ENCODE measurements around the gene CRADD.

CRADD gene

DNA sequence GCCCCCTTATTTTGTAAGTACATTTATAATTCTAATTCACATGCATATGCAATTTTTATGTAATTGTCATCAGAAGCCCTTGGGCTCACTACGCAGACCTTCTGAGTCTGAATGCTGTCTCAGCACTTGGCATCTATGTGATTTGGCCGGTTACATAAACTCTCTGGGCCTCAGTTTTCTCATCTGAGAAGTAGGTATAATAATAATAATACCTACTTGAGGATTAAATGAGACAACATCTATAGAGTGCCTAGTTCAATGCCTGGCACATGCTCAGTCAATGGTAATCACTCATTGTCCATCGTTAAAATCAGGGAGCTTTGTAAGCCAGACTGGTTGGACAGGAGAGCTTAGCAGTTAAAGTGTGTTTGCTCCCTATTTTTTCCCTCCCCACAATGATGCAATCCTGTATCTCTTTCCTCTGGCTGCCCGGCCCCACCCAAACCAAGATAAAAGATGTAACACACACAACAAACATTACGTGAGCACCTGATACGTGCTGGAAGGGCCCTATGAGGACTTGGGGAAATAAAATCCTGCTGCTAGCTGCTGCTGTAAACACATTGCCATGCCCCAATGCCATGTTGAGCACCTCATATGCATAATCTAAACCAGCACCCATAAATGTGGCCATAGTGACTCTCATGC, 235.0 kb downstream of the CRADD start:
- no peaks in the 10 kb centered on the region for H3K9me3 ChIP-seq (ENCODE audit: control insufficient read depth, insufficient read depth, low read depth, low read length)
- no peaks in the 10 kb centered on the region for H3K27me3 ChIP-seq (ENCODE audit: control insufficient read depth, insufficient read depth, low read length)
- H3K4me3 ChIP-seq (ENCODE audit: low read depth, low read length): no peak overlapping the region
- no peak overlapping the region for H3K9ac ChIP-seq (ENCODE audit: low read length)
- H3K4me1 ChIP-seq (ENCODE audit: control insufficient read depth, insufficient read depth, low read length): no peaks in the 10 kb centered on the region
- H3K36me3 ChIP-seq (ENCODE audit: control insufficient read depth, insufficient read depth, low read length): no peaks in the 10 kb centered on the region
- H3K27ac ChIP-seq (ENCODE audit: low read depth, low read length): no peak overlapping the region

DNA sequence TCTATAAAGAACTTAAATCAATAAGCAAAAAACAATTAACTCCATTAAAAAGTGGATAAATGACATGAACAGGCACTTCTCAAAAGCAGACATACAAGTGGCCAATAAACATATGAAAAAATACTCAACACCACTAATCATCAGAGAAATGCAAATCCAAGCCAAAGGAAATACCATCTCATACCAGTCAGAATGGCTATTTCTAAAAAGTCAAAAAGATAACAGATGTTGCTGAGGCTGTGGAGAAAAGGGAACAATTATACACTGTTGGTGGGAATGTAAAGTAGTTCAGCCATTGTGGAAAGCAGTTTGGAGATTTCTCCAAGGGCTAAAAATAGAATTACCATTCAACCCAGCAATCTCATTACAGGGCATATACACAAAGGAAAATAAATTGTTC, 236.7 kb downstream of the CRADD start:
- H3K36me3 ChIP-seq (ENCODE audit: control insufficient read depth, insufficient read depth, low read length): no peaks in the 10 kb centered on the region
- no peak overlapping the region for H3K27ac ChIP-seq (ENCODE audit: low read depth, low read length)

DNA sequence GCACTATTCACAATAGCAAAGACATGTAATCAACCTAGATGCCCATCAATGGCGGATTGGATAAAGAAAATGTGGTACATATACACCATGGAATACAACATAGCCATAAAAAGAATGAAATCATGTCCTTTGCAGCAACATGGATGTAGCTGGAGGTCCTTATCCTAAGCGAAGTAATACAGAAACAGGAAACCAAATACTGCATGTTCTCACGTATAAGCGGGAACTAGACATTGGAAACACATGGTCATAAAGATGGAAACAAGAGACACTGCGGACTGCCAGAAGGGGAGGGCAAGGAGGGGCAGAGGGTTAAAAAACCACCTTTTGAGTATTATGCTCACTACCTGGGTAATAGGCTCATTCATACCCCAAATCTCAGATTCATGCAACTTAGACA, 237.1 kb downstream of the CRADD start:
- H3K4me1 ChIP-seq (ENCODE audit: control insufficient read depth, insufficient read depth, low read length): no peaks in the 10 kb centered on the region
- no peaks in the 10 kb centered on the region for H3K27me3 ChIP-seq (ENCODE audit: control insufficient read depth, insufficient read depth, low read length)
- no peaks in the 10 kb centered on the region for H3K9me3 ChIP-seq (ENCODE audit: control insufficient read depth, insufficient read depth, low read depth, low read length)
- no peaks in the 10 kb centered on the region for H3K36me3 ChIP-seq (ENCODE audit: control insufficient read depth, insufficient read depth, low read length)
- H3K27ac ChIP-seq (ENCODE audit: low read depth, low read length): no peak overlapping the region
- H3K9ac ChIP-seq (ENCODE audit: low read length): no peak overlapping the region
- H3K4me3 ChIP-seq (ENCODE audit: low read depth, low read length): no peak overlapping the region

More for the DNA sequence above, 236.7 kb downstream of the CRADD start:
- Histone ChIP-seq H3K4me1 (ENCODE audit: control insufficient read depth, insufficient read depth, low read length) (no peaks in the 10 kb centered on the region), H3K4me3 (ENCODE audit: low read depth, low read length) (no peak overlapping the region), H3K9me3 (ENCODE audit: control insufficient read depth, insufficient read depth, low read depth, low read length) (no peaks in the 10 kb centered on the region), H3K27me3 (ENCODE audit: control insufficient read depth, insufficient read depth, low read length) (no peaks in the 10 kb centered on the region), H3K9ac (ENCODE audit: low read length) (no peak overlapping the region)

DNA sequence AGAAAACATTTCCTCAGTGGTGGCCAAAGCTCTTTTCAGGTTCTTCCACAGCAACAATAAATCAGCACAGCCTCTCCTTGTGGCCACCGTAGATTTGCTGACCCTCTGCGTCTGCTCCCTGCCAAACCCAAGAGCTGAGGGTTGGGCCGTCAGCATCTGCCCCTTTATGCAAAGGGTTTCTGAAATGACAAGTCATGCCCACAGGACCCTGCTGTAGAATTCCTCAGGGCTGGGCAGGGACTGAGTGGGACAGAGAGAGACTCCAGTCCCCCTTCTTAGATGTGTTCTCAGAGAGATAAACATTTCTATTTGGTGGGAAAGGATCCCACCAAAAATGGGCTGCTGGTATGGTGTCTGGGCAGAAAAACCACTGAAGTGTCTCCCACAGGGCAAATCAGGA, 238.2 kb downstream of the CRADD start:
- no peaks in the 10 kb centered on the region for H3K27me3 ChIP-seq (ENCODE audit: control insufficient read depth, insufficient read depth, low read length)
- no peak overlapping the region for H3K4me3 ChIP-seq (ENCODE audit: low read depth, low read length)
- no peak overlapping the region for H3K9ac ChIP-seq (ENCODE audit: low read length)
- no peaks in the 10 kb centered on the region for H3K36me3 ChIP-seq (ENCODE audit: control insufficient read depth, insufficient read depth, low read length)
- no peaks in the 10 kb centered on the region for H3K9me3 ChIP-seq (ENCODE audit: control insufficient read depth, insufficient read depth, low read depth, low read length)
- H3K27ac ChIP-seq (ENCODE audit: low read depth, low read length): no peak overlapping the region
- H3K4me1 ChIP-seq (ENCODE audit: control insufficient read depth, insufficient read depth, low read length): no peaks in the 10 kb centered on the region

DNA sequence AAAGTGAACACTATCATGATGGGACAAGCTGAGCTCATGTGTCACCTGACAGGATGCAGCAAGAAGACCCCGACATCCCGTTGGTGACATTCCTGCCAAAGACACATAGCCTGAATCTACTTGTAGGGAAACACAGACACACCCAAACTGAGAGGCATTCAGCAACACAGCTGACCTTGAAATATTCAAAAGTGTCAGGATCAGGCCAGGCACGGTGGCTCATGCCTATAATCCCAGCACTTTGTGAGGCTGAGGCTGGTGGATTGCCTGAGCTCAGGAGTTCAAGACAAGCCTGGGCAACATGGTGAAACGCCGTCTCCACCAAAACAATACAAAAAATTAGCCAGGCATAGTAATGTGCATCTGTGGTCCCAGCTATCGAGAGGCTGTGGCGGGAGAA, 239.2 kb downstream of the CRADD start:
- H3K27ac ChIP-seq (ENCODE audit: low read depth, low read length): no peak overlapping the region

DNA sequence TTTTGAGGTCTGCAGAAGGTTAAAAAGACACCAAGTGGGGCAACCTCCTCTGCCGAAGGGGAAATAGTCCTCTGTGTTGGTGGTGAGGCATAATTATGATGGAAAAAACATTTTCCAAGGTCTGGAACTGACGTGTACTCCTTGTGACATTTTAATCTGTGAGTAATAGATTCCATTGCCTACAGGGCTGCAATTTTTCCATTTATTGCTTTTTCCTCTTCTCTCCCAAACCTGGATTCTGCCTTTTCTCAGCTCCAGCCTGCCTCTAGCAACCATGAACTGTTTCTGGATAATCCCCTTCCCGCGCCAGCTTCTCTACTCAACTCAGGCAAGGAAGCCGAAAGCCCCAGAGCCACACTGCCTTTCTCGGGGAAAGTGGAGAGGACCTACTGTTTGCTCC, 241.1 kb downstream of the CRADD start:
- Histone ChIP-seq H3K27me3 (ENCODE audit: control insufficient read depth, insufficient read depth, low read length) (no peaks in the 10 kb centered on the region), H3K9ac (ENCODE audit: low read length) (no peak overlapping the region), H3K36me3 (ENCODE audit: control insufficient read depth, insufficient read depth, low read length) (no peaks in the 10 kb centered on the region), H3K4me3 (ENCODE audit: low read depth, low read length) (no peak overlapping the region), H3K4me1 (ENCODE audit: control insufficient read depth, insufficient read depth, low read length) (no peaks in the 10 kb centered on the region), H3K27ac (ENCODE audit: low read depth, low read length) (no peak overlapping the region), H3K9me3 (ENCODE audit: control insufficient read depth, insufficient read depth, low read depth, low read length) (no peaks in the 10 kb centered on the region)

More for the DNA sequence above, 239.2 kb downstream of the CRADD start:
- H3K4me1 ChIP-seq (ENCODE audit: control insufficient read depth, insufficient read depth, low read length): no peaks in the 10 kb centered on the region
- no peaks in the 10 kb centered on the region for H3K27me3 ChIP-seq (ENCODE audit: control insufficient read depth, insufficient read depth, low read length)
- no peak overlapping the region for H3K4me3 ChIP-seq (ENCODE audit: low read depth, low read length)
- H3K9ac ChIP-seq (ENCODE audit: low read length): no peak overlapping the region
- H3K36me3 ChIP-seq (ENCODE audit: control insufficient read depth, insufficient read depth, low read length): no peaks in the 10 kb centered on the region
- no peaks in the 10 kb centered on the region for H3K9me3 ChIP-seq (ENCODE audit: control insufficient read depth, insufficient read depth, low read depth, low read length)

DNA sequence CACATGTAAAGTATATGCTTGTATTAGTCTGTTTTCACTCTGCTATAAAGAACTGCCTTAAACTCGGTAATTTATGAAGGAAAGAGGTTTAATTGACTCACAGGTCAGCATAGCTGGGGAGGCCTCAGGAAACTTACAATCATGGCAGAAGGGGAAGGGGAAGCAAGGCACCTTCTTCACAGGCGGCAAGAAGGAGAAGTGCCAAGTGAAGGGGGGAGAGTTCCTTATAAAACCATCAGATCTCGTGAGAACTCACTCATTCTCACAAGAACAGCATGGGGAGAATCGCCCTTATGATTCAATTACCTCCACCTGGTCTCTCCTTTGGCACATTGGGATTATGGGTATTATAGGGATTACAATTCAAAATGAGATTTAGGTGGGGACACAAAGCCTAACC, 241.7 kb downstream of the CRADD start:
- Histone ChIP-seq H3K27me3 (ENCODE audit: control insufficient read depth, insufficient read depth, low read length) (no peaks in the 10 kb centered on the region), H3K4me3 (ENCODE audit: low read depth, low read length) (no peak overlapping the region), H3K9me3 (ENCODE audit: control insufficient read depth, insufficient read depth, low read depth, low read length) (no peaks in the 10 kb centered on the region), H3K4me1 (ENCODE audit: control insufficient read depth, insufficient read depth, low read length) (no peaks in the 10 kb centered on the region), H3K9ac (ENCODE audit: low read length) (no peak overlapping the region), H3K27ac (ENCODE audit: low read depth, low read length) (no peak overlapping the region), H3K36me3 (ENCODE audit: control insufficient read depth, insufficient read depth, low read length) (no peaks in the 10 kb centered on the region)

DNA sequence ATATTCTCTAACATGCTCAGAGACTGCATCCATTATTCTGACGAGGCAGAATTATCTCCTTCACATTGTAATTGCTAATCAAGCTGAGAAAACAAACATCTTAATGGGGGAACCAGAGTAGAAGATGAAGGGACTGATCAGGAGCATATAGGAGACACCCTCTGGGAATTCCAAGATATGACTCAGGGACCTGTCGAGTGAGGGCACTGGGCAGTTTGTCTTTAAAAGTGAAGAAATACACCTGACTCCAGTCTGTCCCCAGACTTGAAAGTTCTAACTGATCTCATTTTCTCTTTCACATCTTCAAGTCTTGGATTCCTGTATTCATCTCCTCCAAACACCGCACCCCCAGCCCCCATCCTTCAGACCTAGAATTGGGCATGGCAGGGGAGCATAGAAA, 244.3 kb downstream of the CRADD start:
- no peak overlapping the region for H3K9ac ChIP-seq (ENCODE audit: low read length)
- no peaks in the 10 kb centered on the region for H3K4me1 ChIP-seq (ENCODE audit: control insufficient read depth, insufficient read depth, low read length)
- peaks cover 15% of the 10 kb centered on the region for H3K9me3 ChIP-seq (ENCODE audit: control insufficient read depth, insufficient read depth, low read depth, low read length)
- H3K36me3 ChIP-seq (ENCODE audit: control insufficient read depth, insufficient read depth, low read length): no peaks in the 10 kb centered on the region
- H3K4me3 ChIP-seq (ENCODE audit: low read depth, low read length): no peak overlapping the region
- H3K27ac ChIP-seq (ENCODE audit: low read depth, low read length): no peak overlapping the region
- no peaks in the 10 kb centered on the region for H3K27me3 ChIP-seq (ENCODE audit: control insufficient read depth, insufficient read depth, low read length)

DNA sequence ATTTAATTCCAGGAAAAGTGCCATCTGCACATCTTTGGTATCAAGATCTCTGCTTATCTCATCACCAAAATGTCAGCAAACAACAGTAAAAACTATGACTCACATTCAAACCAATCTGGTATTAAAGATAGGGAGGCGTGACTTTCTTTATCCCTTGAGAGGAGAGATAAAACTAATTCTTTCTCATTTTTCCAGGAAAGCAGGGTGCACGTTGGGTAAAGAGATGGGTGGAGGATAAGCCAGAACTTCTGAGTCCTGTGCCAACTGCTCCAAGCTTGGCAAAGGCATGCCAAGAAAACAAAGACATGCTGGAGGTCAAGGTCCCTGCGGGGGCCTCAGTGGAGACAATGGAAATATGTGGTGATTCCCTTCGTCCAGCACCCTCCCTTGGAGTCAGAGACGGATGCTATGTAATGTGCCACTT, 245.4 kb downstream of the CRADD start:
- H3K36me3 ChIP-seq (ENCODE audit: control insufficient read depth, insufficient read depth, low read length): no peaks in the 10 kb centered on the region
- H3K9me3 ChIP-seq (ENCODE audit: control insufficient read depth, insufficient read depth, low read depth, low read length): peaks cover 25% of the 10 kb centered on the region
- no peak overlapping the region for H3K4me3 ChIP-seq (ENCODE audit: low read depth, low read length)
- no peaks in the 10 kb centered on the region for H3K27me3 ChIP-seq (ENCODE audit: control insufficient read depth, insufficient read depth, low read length)
- no peaks in the 10 kb centered on the region for H3K4me1 ChIP-seq (ENCODE audit: control insufficient read depth, insufficient read depth, low read length)
- no peak overlapping the region for H3K9ac ChIP-seq (ENCODE audit: low read length)
- no peak overlapping the region for H3K27ac ChIP-seq (ENCODE audit: low read depth, low read length)

DNA sequence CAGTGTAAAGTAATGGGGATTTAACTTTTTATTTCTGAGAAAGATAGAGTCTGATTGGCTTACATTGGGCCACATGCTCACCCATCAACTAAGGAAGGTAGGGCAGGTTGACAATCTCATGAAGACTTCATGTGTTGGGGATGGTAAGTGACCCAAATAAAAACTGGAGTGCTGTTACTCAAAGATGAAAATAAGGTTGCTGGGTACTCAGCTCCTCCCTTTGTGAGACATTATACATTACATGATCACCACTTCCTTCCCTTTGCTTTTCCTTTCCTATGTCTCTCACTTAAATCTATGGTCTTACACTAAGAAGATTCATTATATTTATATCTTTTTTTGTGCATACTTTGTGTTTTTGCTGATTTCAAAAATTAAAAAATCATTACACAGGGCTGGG, 247.2 kb downstream of the CRADD start:
- Histone ChIP-seq H3K36me3 (ENCODE audit: control insufficient read depth, insufficient read depth, low read length) (no peaks in the 10 kb centered on the region), H3K27ac (ENCODE audit: low read depth, low read length) (no peak overlapping the region), H3K27me3 (ENCODE audit: control insufficient read depth, insufficient read depth, low read length) (no peaks in the 10 kb centered on the region), H3K4me3 (ENCODE audit: low read depth, low read length) (no peak overlapping the region), H3K9me3 (ENCODE audit: control insufficient read depth, insufficient read depth, low read depth, low read length) (peaks cover 36% of the 10 kb centered on the region), H3K4me1 (ENCODE audit: control insufficient read depth, insufficient read depth, low read length) (no peaks in the 10 kb centered on the region), H3K9ac (ENCODE audit: low read length) (no peak overlapping the region)

DNA sequence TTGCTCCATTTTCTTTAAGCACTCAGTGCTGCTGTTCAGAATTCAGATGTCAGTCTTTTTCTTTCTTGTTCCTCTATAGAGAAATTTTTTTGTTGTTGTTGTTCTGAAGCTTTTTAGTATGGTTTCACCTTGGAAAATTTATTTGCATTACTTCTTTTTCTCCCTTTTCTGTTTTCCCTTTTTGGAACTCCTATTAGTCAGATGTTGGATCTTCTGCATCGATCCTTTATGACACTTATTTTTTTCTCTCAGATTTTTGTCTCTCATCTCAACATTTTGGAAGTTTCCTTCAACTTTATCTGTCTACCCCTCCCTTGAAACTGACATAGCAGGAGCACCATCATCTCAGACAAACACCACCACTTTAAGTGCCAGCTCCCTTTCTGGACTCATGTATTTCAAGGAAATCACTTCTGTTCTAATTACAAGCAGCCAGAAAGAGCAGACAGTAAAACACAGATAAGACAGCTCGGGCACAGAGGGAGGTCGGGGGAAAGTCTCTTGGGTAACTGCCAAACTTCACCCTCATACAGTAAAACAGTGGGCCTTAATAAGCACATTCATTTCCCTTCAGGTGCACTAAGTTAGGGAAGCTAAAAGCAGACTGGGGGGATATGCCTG, 248.5 kb downstream of the CRADD start:
- peaks cover 41% of the 10 kb centered on the region for H3K9me3 ChIP-seq (ENCODE audit: control insufficient read depth, insufficient read depth, low read depth, low read length)
- no peaks in the 10 kb centered on the region for H3K27me3 ChIP-seq (ENCODE audit: control insufficient read depth, insufficient read depth, low read length)
- no peak overlapping the region for H3K4me3 ChIP-seq (ENCODE audit: low read depth, low read length)
- H3K27ac ChIP-seq (ENCODE audit: low read depth, low read length): no peak overlapping the region
- no peaks in the 10 kb centered on the region for H3K36me3 ChIP-seq (ENCODE audit: control insufficient read depth, insufficient read depth, low read length)
- H3K9ac ChIP-seq (ENCODE audit: low read length): no peak overlapping the region
- H3K4me1 ChIP-seq (ENCODE audit: control insufficient read depth, insufficient read depth, low read length): no peaks in the 10 kb centered on the region
